ENCODE measurements around the gene CXXC5. TPM values are rescaled to one million over a fixed set of nuclear protein-coding genes. Genes with fewer than 3 reads are reported as not detected.

The CXXC5 gene
- total and polyA plus RNA-seq, 2 of the 4 experiments (the other 2 are of a cell fraction): 24.9 to 35.7 TPM

DNA sequence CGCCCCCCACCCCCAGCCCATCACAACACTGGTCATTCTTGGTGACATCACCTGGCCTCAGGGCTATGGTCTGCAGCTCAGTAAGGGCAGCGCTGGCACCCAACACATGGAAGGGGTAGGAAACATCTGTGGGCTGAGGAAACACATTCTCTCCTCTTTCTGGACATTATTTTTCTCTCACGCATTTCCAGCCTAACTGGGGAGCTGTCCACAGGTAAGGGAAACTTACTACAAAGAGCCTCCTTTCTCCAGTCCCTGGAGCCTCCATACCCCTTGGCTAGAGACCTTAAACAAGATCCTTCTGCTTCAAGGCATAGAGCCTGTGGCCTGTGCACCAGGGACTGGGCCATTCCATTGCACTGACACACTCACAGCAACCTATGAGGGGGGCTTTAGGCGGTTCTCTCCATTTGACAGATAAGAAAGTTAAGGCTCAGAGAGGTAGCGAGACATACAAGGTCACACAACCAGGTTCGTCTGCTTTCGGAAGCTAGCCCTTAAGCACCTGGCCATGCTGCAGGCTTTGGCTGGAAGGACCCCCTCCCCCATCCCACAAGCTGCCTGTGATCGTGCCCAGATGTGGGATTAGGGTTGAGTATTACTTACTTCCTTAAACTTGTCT, 40.7 kb downstream of the CXXC5 start:
- Histone ChIP-seq H2AFZ (replicated peaks; ENCODE audit: low read length, poor library complexity) (no peak overlapping the region), H4K20me1 (ENCODE audit: insufficient read depth, low read length) (no peaks in the 10 kb centered on the region), H2BK5ac (ENCODE audit: low read depth, low read length, poor library complexity, severe bottlenecking) (no peak overlapping the region), H3K79me1 (ENCODE audit: low read depth in 1 of 2, low read length in 2 of 2) (peaks cover 4 to 5% of the 10 kb centered on the region in 2 experiments; a peak in 1 of 4 replicates), H3K9ac (ENCODE audit: low read depth, low read length) (no peak overlapping the region), H2BK20ac (ENCODE audit: low read depth, low read length) (no peak overlapping the region), H3K9me3 (ENCODE audit: control insufficient read depth, insufficient read depth, low read length) (no peaks in the 10 kb centered on the region), H3K18ac (ENCODE audit: low read depth, low read length) (no peak overlapping the region), H2BK120ac (ENCODE audit: low read depth, low read length) (no peak overlapping the region), H3K27ac (ENCODE audit: insufficient read depth, low read length) (no peak overlapping the region), H2AK5ac (ENCODE audit: low read depth, low read length) (no peak overlapping the region), H3K4me1 (ENCODE audit: control insufficient read depth, insufficient read depth, low read length) (peaks cover 26% of the 10 kb centered on the region), H2BK15ac (ENCODE audit: low read depth, low read length) (no peak overlapping the region), H3K56ac (ENCODE audit: extremely low read depth, insufficient read depth, low read length) (no peak overlapping the region), H3K9me1 (ENCODE audit: insufficient read depth, low read length) (peaks cover 4% of the 10 kb centered on the region; the same call in 1 of the 2 replicates), H4K91ac (ENCODE audit: insufficient read depth, low read depth, low read length) (no peak overlapping the region), H3K14ac (replicated peaks; ENCODE audit: low read depth, low read length) (no peak overlapping the region), H4K8ac (ENCODE audit: low read depth in 2 of 2, low read length in 2 of 2) (no peak overlapping the region), H3K27me3 (ENCODE audit: control insufficient read depth, insufficient read depth, low read length) (no peaks in the 10 kb centered on the region), H4K5ac (ENCODE audit: low read depth, low read length) (no peak overlapping the region), H3K4me2 (ENCODE audit: low read depth, low read length) (no peak overlapping the region), H2AK9ac (replicated peaks; ENCODE audit: low read depth, low read length, poor library complexity) (peak overlapping the region; percentile 4), H3K36me3 (ENCODE audit: control insufficient read depth, insufficient read depth, low read length) (peaks cover 12% of the 10 kb centered on the region), H3K4ac (ENCODE audit: low read depth, low read length) (no peak overlapping the region), H3K23ac (ENCODE audit: low read depth, low read length) (no peak overlapping the region), H3K4me3 (ENCODE audit: insufficient read depth, low read depth, low read length) (no peak overlapping the region)
- POLR2A ChIA-PET (ENCODE audit: unreplicated experiment): no interaction called here
- in situ Hi-C loops (cut with MboI; ENCODE audit: low sequenced_read_pairs) (no loop called here), dilution Hi-C loops (cut with HindIII; ENCODE audit: low sequenced_read_pairs, unreplicated experiment) (no loop called here), intact Hi-C loops (cut with micrococcal nuclease) (no loop called here)
- WGBS, 2 experiments (ENCODE audit: extremely low coverage in 2 of 2, insufficient read length in 1 of 2): no CpG with 5 or more reads among the region's 8 CpGs
- CTCF ChIA-PET: interaction anchor here (3.2 kb wide), 1 partner anchor 55 kb away, joined by 26 read pairs; no protein-coding TSS in a partner anchor
- no TSS peak for BruUV-seq (replicated peaks)
- TF ChIP-seq MAFK (IDR thresholded peaks at IDR 0.05; ENCODE audit: low read depth, low read length) (no peak), CTCF (conservative IDR thresholded peaks at IDR 0.05; ENCODE audit: low read depth, low read length) (no peak), CEBPB (IDR thresholded peaks at IDR 0.05; ENCODE audit: low read depth, low read length) (no peak), FOS (IDR thresholded peaks at IDR 0.05; ENCODE audit: low read depth, low read length) (no peak), MXI1 (IDR thresholded peaks at IDR 0.05; ENCODE audit: borderline replicate concordance, low read depth, low read length) (no peak), RCOR1 (IDR thresholded peaks at IDR 0.05; ENCODE audit: insufficient replicate concordance, low read length) (no peak), USF2 (IDR thresholded peaks at IDR 0.05; ENCODE audit: low read depth, low read length) (no peak), NFE2L2 (IDR thresholded peaks at IDR 0.05; ENCODE audit: low read depth, low read length) (no peak), MAZ (IDR thresholded peaks at IDR 0.05; ENCODE audit: borderline replicate concordance, low read depth, low read length) (no peak), RFX5 (IDR thresholded peaks at IDR 0.05; ENCODE audit: low read depth, low read length) (no peak), SMC3 (IDR thresholded peaks at IDR 0.05; ENCODE audit: low read depth, low read length) (no peak), CHD1 (IDR thresholded peaks at IDR 0.05; ENCODE audit: low read depth, low read length) (no peak), BHLHE40 (IDR thresholded peaks at IDR 0.05; ENCODE audit: low read depth, low read length) (no peak), RAD21 (IDR thresholded peaks at IDR 0.05; ENCODE audit: low read length) (no peak), POLR2A (IDR thresholded peaks at IDR 0.05; ENCODE audit: low read depth, low read length) (no peak)
- TF ChIP-seq, protein P1, sequence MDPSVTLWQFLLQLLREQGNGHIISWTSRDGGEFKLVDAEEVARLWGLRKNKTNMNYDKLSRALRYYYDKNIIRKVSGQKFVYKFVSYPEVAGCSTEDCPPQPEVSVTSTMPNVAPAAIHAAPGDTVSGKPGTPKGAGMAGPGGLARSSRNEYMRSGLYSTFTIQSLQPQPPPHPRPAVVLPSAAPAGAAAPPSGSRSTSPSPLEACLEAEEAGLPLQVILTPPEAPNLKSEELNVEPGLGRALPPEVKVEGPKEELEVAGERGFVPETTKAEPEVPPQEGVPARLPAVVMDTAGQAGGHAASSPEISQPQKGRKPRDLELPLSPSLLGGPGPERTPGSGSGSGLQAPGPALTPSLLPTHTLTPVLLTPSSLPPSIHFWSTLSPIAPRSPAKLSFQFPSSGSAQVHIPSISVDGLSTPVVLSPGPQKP (IDR thresholded peaks at IDR 0.05; ENCODE audit: borderline replicate concordance, low read depth, low read length): no peak
- ATAC-seq (ENCODE audit: low read depth) (no peak), DNase-seq (no peak)

Measured in IMR-90 (cell line).